ENCODE results near the gene RXRA.

GRCh38 chr9:134318941-134319305, 7.3 kb upstream of the RXRA start:
- TF ChIP-seq, protein P1, sequence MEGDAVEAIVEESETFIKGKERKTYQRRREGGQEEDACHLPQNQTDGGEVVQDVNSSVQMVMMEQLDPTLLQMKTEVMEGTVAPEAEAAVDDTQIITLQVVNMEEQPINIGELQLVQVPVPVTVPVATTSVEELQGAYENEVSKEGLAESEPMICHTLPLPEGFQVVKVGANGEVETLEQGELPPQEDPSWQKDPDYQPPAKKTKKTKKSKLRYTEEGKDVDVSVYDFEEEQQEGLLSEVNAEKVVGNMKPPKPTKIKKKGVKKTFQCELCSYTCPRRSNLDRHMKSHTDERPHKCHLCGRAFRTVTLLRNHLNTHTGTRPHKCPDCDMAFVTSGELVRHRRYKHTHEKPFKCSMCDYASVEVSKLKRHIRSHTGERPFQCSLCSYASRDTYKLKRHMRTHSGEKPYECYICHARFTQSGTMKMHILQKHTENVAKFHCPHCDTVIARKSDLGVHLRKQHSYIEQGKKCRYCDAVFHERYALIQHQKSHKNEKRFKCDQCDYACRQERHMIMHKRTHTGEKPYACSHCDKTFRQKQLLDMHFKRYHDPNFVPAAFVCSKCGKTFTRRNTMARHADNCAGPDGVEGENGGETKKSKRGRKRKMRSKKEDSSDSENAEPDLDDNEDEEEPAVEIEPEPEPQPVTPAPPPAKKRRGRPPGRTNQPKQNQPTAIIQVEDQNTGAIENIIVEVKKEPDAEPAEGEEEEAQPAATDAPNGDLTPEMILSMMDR (IDR thresholded peaks at IDR 0.05), result no peak
- TF ChIP-seq POLR2A (IDR thresholded peaks at IDR 0.05), result no peak
